Measurements from ENCODE around the gene SLC28A2. TPM values are rescaled to one million over a fixed set of nuclear protein-coding genes. Genes with fewer than 3 reads are reported as not detected.

Gene SLC28A2
- total RNA-seq, 1 experiment from 2014 or later, result not detected

GRCh38 chr15:45326280-45326679 lies 74.2 kb downstream of the SLC28A2 start:
- H3K27ac ChIP-seq (ENCODE audit: low read depth, low read length, poor library complexity, severe bottlenecking), result no peak overlapping the region
- H3K4me1 ChIP-seq (ENCODE audit: insufficient read depth, low read length, poor library complexity, severe bottlenecking), result no peaks in the 10 kb centered on the region
- BruUV-seq (replicated peaks), result no TSS peak
- no peaks in the 10 kb centered on the region for H3K27me3 ChIP-seq (replicated peaks; ENCODE audit: insufficient read depth, low read depth, low read length, poor library complexity)
- CTCF ChIA-PET, result no interaction called here
- DNase-seq (ENCODE audit: low spot score), result no peak
- no peak overlapping the region for H3K4me3 ChIP-seq (ENCODE audit: low read depth, low read length, poor library complexity, severe bottlenecking)
- POLR2A ChIA-PET (ENCODE audit: low non-redundant PET), result no interaction called here
- TF ChIP-seq CTCF (conservative IDR thresholded peaks at IDR 0.05; ENCODE audit: low read depth, low read length) (no peak), EZH2 (IDR thresholded peaks at IDR 0.05; ENCODE audit: borderline replicate concordance, low read depth, low read length, poor library complexity, severe bottlenecking) (no peak)
- intact Hi-C loops (cut with micrococcal nuclease; ENCODE audit: unreplicated experiment), result no loop called here
- no peaks in the 10 kb centered on the region for H3K36me3 ChIP-seq (ENCODE audit: insufficient read depth, low read length, poor library complexity, severe bottlenecking)
- H3K9me3 ChIP-seq (ENCODE audit: low read depth, low read length, poor library complexity, severe bottlenecking), result no peaks in the 10 kb centered on the region

- ChIA-PET POLR2A (ENCODE audit: low non-redundant PET) (no interaction called here), CTCF (interaction anchor here (0.6 kb wide), 1 partner anchor 783 kb away, joined by 4 read pairs; no protein-coding TSS in a partner anchor)
- intact Hi-C loops (cut with micrococcal nuclease; ENCODE audit: unreplicated experiment), result no loop called here
- no peak for TF ChIP-seq CTCF (conservative IDR thresholded peaks at IDR 0.05; ENCODE audit: low read depth, low read length)
- no peak for TF ChIP-seq EZH2 (IDR thresholded peaks at IDR 0.05; ENCODE audit: borderline replicate concordance, low read depth, low read length, poor library complexity, severe bottlenecking)
- DNase-seq (ENCODE audit: low spot score), result peak; percentile 21
- no peaks in the 10 kb centered on the region for H3K27me3 ChIP-seq (replicated peaks; ENCODE audit: insufficient read depth, low read depth, low read length, poor library complexity)
- no peaks in the 10 kb centered on the region for H3K4me1 ChIP-seq (ENCODE audit: insufficient read depth, low read length, poor library complexity, severe bottlenecking)
- BruUV-seq (replicated peaks), result no TSS peak
- H3K27ac ChIP-seq (ENCODE audit: low read depth, low read length, poor library complexity, severe bottlenecking), result no peak overlapping the region
- H3K4me3 ChIP-seq (ENCODE audit: low read depth, low read length, poor library complexity, severe bottlenecking), result no peak overlapping the region
- H3K36me3 ChIP-seq (ENCODE audit: insufficient read depth, low read length, poor library complexity, severe bottlenecking), result no peaks in the 10 kb centered on the region
- no peaks in the 10 kb centered on the region for H3K9me3 ChIP-seq (ENCODE audit: low read depth, low read length, poor library complexity, severe bottlenecking)
These were observed 74.7 kb downstream of the SLC28A2 start for GRCh38 chr15:45326741-45327140.

Other genes with a start within 250 kb of the SLC28A2 start
- 252 and 286 TPM in 2 replicates for gene SORD, start 229.0 kb upstream of the SLC28A2 start, total RNA-seq (2021)
- 0.98 and 0.99 TPM in 2 replicates for gene DUOX2, start 138.1 kb upstream of the SLC28A2 start, total RNA-seq (2021)
- not detected in 2 replicates for gene DUOXA2, start 137.9 kb upstream of the SLC28A2 start, total RNA-seq (2021)
- 0.95 and 1.1 TPM in 2 replicates for gene DUOXA1, start 122.4 kb upstream of the SLC28A2 start, total RNA-seq (2021)
- 1.4 and 1.7 TPM in 2 replicates for gene DUOX1, start 122.2 kb upstream of the SLC28A2 start, total RNA-seq (2021)
- 42.9 and 43.2 TPM in 2 replicates for gene SHF, start 64.3 kb upstream of the SLC28A2 start, total RNA-seq (2021)
- 9.5 and 11.0 TPM in 2 replicates for gene GATM, start 126.3 kb downstream of the SLC28A2 start, total RNA-seq (2021)